Measurements from ENCODE around the gene TENM4.

DNA sequence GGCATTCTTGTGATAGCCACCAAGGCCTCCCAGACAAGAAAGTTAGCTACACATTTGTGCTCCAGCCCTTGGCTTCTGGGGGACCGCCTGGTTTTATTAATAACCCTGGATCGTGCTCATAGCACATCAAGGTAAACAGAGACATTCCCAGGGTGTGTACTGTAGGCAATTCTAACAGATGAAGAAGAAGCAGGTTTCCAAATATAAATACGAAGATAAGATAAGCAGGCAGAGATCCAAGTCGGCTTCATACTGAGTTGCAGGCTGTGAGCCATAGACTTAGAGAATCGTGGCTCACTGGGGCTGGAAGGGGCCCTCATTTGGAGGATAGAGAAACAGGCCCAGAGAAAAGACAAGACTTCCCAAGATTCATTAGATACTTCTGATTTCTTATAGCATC, 131.4 kb downstream of the TENM4 start:
- TF ChIP-seq TAF1 (IDR thresholded peaks at IDR 0.05; ENCODE audit: low read depth) (no peak), RAD21 (IDR thresholded peaks at IDR 0.05; ENCODE audit: low read depth) (no peak), TEAD4 (IDR thresholded peaks at IDR 0.05) (no peak), CREB1 (IDR thresholded peaks at IDR 0.05; ENCODE audit: low read depth) (no peak), ZBTB7A (IDR thresholded peaks at IDR 0.05; ENCODE audit: low read depth) (no peak), FOXM1 (IDR thresholded peaks at IDR 0.05; ENCODE audit: borderline replicate concordance, low read depth) (no peak), MAX (IDR thresholded peaks at IDR 0.05) (no peak), EGR1 (IDR thresholded peaks at IDR 0.05) (no peak)

Data from Ishikawa (cell line).